Measurements from ENCODE around the gene PSRC1.

PSRC1 gene

DNA sequence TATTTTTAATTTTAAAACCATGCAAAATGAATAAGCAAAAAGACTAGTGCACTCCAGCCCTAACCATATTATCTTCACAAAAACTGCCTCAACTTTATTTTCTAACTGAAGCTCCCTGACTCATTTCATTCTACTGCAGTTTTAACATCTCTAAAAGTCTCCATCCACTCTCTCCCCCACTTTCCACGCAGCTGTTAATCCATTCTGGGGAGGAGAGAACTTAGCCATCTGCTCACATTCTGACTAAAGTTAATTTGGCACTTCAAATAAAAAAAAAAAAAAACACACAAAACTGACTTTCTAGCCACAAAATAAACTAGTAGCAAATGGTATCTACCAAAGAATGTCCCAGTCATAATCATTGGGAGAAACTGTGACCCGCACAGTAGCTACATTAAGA is 29.3 kb upstream of the PSRC1 start:
- no peaks in the 10 kb centered on the region for H3K9me2 ChIP-seq (ENCODE audit: low read depth, low read length)
- no peak overlapping the region for H2AFZ ChIP-seq (ENCODE audit: low read length)
- H3K9ac ChIP-seq (ENCODE audit: low read length) = no peak overlapping the region
- no peaks in the 10 kb centered on the region for H3K9me3 ChIP-seq (ENCODE audit: low read length)
- H3K27ac ChIP-seq (ENCODE audit: low read depth, low read length, poor library complexity, severe bottlenecking) = no peak overlapping the region
- no peak overlapping the region for H3K4me2 ChIP-seq (ENCODE audit: low read length)
- no peaks in the 10 kb centered on the region; the same call in 1 of the 2 replicates for H3K27me3 ChIP-seq (ENCODE audit: insufficient read depth, low read length)
- TF ChIP-seq CTCF (IDR thresholded peaks at IDR 0.05; ENCODE audit: low read length) (no peak), EZH2 (IDR thresholded peaks at IDR 0.05; ENCODE audit: borderline replicate concordance, low read length) (no peak)
- no peak overlapping the region for H3K4me3 ChIP-seq (ENCODE audit: low read depth, low read length, poor library complexity, severe bottlenecking)
- H4K20me1 ChIP-seq (ENCODE audit: insufficient read depth, low read length) = no peaks in the 10 kb centered on the region
- no peaks in the 10 kb centered on the region for H3F3A ChIP-seq (ENCODE audit: insufficient read depth, low read length)
- H3K79me2 ChIP-seq (ENCODE audit: insufficient read depth, low read length) = no peaks in the 10 kb centered on the region
- H3K36me3 ChIP-seq (ENCODE audit: insufficient read depth, low read length) = no peaks in the 10 kb centered on the region
- H3K4me1 ChIP-seq (ENCODE audit: insufficient read depth, low read length, severe bottlenecking) = peaks cover 4% of the 10 kb centered on the region

DNA sequence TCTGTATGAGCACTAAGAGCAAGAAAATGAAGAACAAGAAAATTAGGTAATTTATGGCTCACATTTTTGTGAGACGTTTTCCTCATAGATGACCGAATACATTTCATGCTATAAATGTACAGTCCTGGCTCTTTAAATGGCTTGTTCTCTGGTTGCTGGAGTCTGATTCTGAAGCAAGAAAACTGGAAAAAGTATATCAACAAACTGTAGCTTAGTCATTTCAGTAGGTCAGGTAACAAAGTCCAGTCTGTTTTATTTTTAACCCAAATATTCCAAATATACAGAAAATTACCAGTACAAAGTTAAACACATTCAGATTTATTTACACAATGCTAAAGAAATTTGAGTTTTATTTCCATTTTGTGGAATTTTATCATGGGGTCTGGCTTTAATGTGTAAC is 26.4 kb upstream of the PSRC1 start:
- TF ChIP-seq EZH2 (IDR thresholded peaks at IDR 0.05; ENCODE audit: borderline replicate concordance, low read length) = no peak
- no peak for TF ChIP-seq CTCF (IDR thresholded peaks at IDR 0.05; ENCODE audit: low read length)
- Histone ChIP-seq H3K36me3 (ENCODE audit: insufficient read depth, low read length) (no peaks in the 10 kb centered on the region), H3K9me3 (ENCODE audit: low read length) (no peaks in the 10 kb centered on the region), H3K27ac (ENCODE audit: low read depth, low read length, poor library complexity, severe bottlenecking) (no peak overlapping the region), H2AFZ (ENCODE audit: low read length) (no peak overlapping the region), H3F3A (ENCODE audit: insufficient read depth, low read length) (no peaks in the 10 kb centered on the region), H3K9ac (ENCODE audit: low read length) (no peak overlapping the region), H3K79me2 (ENCODE audit: insufficient read depth, low read length) (no peaks in the 10 kb centered on the region), H3K4me2 (ENCODE audit: low read length) (no peak overlapping the region), H4K20me1 (ENCODE audit: insufficient read depth, low read length) (no peaks in the 10 kb centered on the region), H3K27me3 (ENCODE audit: insufficient read depth, low read length) (no peaks in the 10 kb centered on the region; the same call in 1 of the 2 replicates), H3K4me1 (ENCODE audit: insufficient read depth, low read length, severe bottlenecking) (peaks cover 8% of the 10 kb centered on the region), H3K9me2 (ENCODE audit: low read depth, low read length) (no peaks in the 10 kb centered on the region), H3K4me3 (ENCODE audit: low read depth, low read length, poor library complexity, severe bottlenecking) (no peak overlapping the region)

DNA sequence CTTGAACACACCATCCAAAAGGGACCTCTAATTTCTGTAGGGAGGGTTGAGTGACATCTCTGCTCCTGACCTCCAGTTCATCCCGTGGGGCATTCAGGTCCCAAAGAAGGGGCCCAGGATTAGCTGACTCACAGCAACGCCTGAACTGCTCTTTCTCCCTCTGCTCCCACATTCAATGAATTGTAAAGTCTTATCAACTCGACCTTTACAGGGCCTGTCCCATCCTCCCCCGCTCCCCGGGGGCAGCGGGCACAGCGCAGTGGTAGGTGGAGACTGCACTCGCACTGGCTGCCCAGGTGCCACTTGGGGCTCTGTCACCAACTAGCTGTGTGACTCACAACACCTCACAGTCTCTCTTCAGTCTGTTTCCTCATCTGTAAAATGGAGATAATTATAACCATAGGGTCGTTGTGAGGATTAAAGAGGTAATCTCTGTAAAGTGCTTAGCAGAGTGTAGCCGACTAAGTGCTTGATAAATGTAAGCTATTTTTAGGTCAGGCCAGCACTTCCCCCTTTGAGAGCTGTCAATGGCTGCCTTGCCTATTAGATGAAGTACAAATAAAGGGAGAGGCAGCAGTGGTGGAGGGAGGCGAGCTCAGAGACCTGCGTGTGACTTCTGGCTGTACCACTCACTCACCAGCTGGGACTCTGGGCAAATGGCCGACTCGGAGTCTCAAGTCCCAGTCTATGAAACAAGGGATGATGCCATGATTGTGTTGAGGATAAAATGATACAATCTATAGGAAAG is 24.5 kb upstream of the PSRC1 start:
- Histone ChIP-seq H3K9me2 (ENCODE audit: low read depth, low read length) (no peaks in the 10 kb centered on the region), H3K79me2 (ENCODE audit: insufficient read depth, low read length) (no peaks in the 10 kb centered on the region), H3F3A (ENCODE audit: insufficient read depth, low read length) (no peaks in the 10 kb centered on the region), H3K4me1 (ENCODE audit: insufficient read depth, low read length, severe bottlenecking) (peaks cover 8% of the 10 kb centered on the region), H3K9me3 (ENCODE audit: low read length) (no peaks in the 10 kb centered on the region), H2AFZ (ENCODE audit: low read length) (no peak overlapping the region), H3K4me2 (ENCODE audit: low read length) (no peak overlapping the region), H3K4me3 (ENCODE audit: low read depth, low read length, poor library complexity, severe bottlenecking) (no peak overlapping the region), H3K27ac (ENCODE audit: low read depth, low read length, poor library complexity, severe bottlenecking) (no peak overlapping the region), H3K9ac (ENCODE audit: low read length) (no peak overlapping the region), H4K20me1 (ENCODE audit: insufficient read depth, low read length) (no peaks in the 10 kb centered on the region), H3K36me3 (ENCODE audit: insufficient read depth, low read length) (no peaks in the 10 kb centered on the region), H3K27me3 (ENCODE audit: insufficient read depth, low read length) (no peaks in the 10 kb centered on the region; the same call in 1 of the 2 replicates)
- no peak for TF ChIP-seq CTCF (IDR thresholded peaks at IDR 0.05; ENCODE audit: low read length)
- no peak for TF ChIP-seq EZH2 (IDR thresholded peaks at IDR 0.05; ENCODE audit: borderline replicate concordance, low read length)
